GM12865 (cell line): Measurements from ENCODE around the gene DRD4.

ENCODE experiments used
- DNase-seq: peaks from one replicate; pipeline ENCODE4 v3.0.0; 2010; ENCODE audit warnings: low read depth
- H3K4me3 ChIP-seq: 2 replicates; pipeline ENCODE4 v1.5.1; 2011; ENCODE audit warnings: mild to moderate bottlenecking, low read depth, low read length, control low read depth
- TF ChIP-seq, protein P1 (sequence below): IDR thresholded peaks from 2 replicates; pipeline ENCODE4 v1.5.1; 2011; ENCODE audit warnings: low read length, control low read depth, low read depth, inconsistent platforms; ENCODE audit not compliant: insufficient read depth; ENCODE audit errors: missing control alignments

DRD4 gene

DNA sequence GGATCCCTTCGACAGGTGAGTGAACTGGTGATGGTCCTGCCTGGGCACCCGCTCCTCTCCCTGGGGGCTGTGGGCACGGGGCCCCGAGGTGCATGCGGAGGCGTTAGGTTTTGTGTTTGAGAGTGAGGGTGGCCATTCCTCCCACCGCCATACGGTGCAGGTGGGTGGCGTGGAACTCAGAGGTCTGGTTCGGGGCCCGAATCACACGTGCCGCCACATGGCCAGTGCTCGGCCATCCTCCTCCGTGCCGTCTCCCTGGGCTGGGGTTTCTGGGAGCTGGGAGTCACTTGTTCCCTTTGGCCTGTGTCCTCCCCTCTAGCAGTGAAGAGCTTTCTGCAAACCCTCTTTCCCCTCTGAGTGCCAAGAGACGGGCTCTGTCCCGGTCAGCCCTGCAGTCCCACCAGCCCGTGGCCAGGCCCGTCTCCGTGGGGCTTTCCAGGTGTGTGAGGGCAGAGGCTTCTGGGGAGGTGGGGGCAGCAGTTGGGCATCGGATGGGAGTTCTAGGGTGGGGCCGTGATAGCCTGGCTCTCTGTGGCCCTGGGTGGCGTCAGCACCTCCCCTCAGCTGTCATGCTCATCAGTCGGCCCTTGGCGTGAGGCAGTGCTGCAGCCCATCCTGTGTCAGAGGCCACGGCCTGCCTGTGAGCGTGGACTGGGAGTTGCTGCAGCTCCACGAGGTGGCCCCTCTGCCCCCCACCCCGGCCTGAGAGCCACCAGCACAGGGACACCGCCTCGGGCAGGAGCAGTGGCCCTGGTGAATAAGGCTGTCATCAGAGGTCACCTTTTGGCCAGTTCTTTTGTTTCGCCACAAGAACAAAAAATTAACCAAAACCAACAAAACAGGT, 31.6 kb upstream of the DRD4 start:
- DNase-seq, result no peak
- TF ChIP-seq, protein P1, sequence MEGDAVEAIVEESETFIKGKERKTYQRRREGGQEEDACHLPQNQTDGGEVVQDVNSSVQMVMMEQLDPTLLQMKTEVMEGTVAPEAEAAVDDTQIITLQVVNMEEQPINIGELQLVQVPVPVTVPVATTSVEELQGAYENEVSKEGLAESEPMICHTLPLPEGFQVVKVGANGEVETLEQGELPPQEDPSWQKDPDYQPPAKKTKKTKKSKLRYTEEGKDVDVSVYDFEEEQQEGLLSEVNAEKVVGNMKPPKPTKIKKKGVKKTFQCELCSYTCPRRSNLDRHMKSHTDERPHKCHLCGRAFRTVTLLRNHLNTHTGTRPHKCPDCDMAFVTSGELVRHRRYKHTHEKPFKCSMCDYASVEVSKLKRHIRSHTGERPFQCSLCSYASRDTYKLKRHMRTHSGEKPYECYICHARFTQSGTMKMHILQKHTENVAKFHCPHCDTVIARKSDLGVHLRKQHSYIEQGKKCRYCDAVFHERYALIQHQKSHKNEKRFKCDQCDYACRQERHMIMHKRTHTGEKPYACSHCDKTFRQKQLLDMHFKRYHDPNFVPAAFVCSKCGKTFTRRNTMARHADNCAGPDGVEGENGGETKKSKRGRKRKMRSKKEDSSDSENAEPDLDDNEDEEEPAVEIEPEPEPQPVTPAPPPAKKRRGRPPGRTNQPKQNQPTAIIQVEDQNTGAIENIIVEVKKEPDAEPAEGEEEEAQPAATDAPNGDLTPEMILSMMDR, result no peak
- no peak overlapping the region for H3K4me3 ChIP-seq

DNA sequence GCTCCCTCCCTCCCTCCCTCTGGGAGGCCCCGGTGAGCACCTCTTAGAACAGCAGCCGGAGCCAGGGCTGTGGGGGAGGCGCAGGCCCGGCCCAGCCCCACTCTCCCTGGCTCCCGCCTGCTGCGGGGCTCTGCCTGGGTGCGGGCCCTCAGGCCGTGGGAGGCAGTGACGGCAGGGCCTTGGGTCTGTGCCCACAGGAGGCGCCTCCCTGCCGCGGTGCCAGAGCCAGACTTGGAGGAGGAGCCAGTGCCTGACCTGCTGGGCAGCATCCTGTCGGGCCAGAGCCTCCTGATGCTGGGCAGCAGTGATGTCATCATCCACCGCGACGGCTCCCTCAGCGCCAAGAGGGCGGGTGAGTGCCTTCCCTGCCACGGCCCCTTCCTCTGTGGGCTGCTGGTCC, 30.8 kb upstream of the DRD4 start:
- no peak overlapping the region for H3K4me3 ChIP-seq
- no peak for DNase-seq

DNA sequence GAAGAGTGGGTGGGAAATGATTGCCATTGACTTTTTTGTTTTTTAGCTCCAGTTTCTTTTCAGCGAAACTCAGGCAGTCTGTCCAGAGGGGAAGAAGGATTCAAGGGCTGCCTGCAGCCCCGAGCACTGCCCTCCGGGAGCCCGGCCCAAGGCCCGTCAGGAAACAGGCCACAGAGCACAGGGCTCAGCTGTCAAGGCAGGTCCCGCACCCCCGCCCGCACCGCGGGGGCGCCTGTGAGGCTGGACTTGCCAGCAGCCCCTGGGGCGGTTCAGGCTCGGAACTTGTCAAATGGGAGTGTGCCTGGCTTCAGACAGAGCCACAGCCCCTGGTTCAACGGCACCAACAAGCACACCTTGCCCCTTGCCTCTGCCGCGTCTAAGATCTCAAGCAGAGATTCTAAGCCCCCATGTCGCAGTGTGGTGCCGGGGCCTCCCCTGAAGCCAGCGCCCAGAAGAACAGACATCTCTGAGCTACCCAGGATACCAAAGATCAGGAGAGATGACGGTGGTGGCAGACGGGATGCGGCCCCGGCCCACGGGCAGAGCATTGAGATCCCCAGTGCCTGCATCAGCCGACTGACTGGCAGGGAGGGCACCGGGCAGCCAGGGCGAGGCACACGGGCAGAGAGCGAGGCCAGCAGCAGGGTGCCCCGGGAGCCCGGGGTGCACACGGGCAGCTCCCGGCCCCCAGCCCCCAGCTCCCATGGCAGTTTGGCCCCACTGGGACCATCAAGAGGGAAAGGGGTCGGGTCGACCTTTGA, 29.9 kb upstream of the DRD4 start:
- no peak overlapping the region for H3K4me3 ChIP-seq
- TF ChIP-seq, protein P1, result no peak
- no peak for DNase-seq

More for the DNA sequence above, 30.8 kb upstream of the DRD4 start:
- TF ChIP-seq, protein P1, result no peak

DNA sequence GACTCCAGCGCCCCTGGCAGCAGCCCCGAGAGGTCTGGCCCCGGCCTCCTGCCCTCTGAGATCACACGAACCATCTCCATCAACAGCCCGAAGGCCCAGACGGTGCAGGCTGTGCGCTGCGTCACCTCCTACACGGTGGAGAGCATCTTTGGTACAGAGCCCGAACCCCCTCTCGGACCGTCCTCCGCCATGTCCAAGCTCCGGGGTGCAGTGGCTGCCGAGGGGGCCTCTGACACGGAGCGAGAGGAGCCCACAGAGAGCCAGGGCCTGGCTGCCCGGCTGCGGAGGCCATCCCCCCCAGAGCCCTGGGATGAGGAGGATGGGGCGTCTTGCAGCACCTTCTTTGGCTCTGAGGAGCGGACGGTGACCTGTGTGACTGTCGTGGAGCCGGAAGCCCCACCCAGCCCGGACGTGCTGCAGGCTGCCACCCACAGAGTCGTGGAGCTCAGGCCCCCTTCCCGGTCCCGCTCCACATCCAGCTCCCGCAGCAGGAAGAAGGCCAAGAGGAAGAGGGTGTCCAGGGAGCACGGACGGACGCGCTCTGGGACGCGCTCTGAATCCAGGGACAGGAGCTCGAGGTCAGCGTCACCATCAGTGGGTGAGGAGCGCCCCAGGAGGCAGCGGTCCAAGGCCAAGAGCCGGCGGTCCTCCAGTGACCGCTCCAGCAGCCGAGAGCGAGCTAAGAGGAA, 29.0 kb upstream of the DRD4 start:
- no peak for DNase-seq
- no peak overlapping the region for H3K4me3 ChIP-seq
- TF ChIP-seq, protein P1, result no peak

DNA sequence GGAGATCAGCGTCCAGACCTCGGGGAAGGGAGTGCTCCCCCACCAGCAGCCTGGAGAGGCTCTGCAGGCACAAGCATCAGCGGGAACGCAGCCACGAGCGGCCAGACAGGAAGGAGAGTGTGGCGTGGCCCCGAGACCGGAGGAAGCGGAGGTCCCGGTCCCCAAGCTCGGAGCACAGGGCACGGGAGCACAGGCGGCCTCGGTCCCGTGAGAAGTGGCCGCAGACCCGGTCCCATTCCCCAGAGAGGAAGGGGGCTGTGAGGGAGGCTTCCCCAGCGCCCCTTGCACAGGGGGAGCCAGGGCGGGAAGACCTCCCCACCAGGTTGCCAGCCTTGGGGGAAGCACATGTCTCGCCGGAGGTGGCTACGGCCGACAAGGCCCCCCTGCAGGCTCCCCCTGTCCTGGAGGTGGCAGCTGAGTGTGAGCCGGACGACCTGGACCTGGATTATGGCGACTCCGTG, 28.2 kb upstream of the DRD4 start:
- H3K4me3 ChIP-seq, result no peak overlapping the region
- TF ChIP-seq, protein P1, result no peak
- no peak for DNase-seq

DNA sequence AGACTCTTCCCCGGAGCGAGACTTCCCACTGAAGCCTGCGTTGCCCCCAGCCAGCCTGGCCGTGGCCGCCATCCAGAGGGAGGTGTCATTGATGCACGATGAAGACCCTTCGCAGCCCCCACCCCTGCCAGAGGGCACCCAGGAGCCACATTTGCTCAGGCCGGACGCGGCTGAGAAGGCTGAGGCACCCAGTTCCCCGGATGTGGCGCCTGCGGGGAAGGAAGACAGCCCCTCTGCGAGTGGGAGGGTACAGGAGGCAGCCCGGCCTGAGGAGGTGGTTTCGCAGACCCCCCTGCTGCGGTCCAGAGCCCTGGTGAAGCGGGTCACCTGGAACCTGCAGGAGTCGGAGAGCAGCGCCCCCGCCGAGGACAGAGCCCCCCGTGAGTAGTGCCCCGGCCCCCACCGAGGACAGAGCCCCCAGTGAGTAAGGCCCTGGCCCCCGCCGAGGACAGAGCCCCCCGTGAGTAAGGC, 27.7 kb upstream of the DRD4 start:
- DNase-seq, result no peak
- TF ChIP-seq, protein P1, result no peak
- H3K4me3 ChIP-seq, result no peak overlapping the region
